HUES6 (cell line): Measurements from ENCODE around the gene G2E3.

Experiments
- H3K27ac ChIP-seq: 2 replicates; pipeline ENCODE4 v1.7.0; 2013; ENCODE audit warnings: low read depth, mild to moderate bottlenecking, low read length, inconsistent platforms
- H3K27me3 ChIP-seq: 2 replicates; pipeline ENCODE4 v1.6.1; 2013; ENCODE audit warnings: low read length; ENCODE audit not compliant: control insufficient read depth, insufficient read depth
- H3K36me3 ChIP-seq: 2 replicates; pipeline ENCODE4 v1.6.1; 2013; ENCODE audit warnings: low read length; ENCODE audit not compliant: control insufficient read depth, insufficient read depth
- H3K4me1 ChIP-seq: 2 replicates; pipeline ENCODE4 v1.6.1; 2013; ENCODE audit warnings: low read length; ENCODE audit not compliant: control insufficient read depth, insufficient read depth
- H3K4me3 ChIP-seq: 2 replicates; pipeline ENCODE4 v1.5.1; 2013; ENCODE audit warnings: low read depth, low read length
- H3K9ac ChIP-seq: one replicate; pipeline ENCODE4 v1.6.1; 2013; ENCODE audit warnings: mild to moderate bottlenecking, low read length
- H3K9me3 ChIP-seq: 2 replicates; pipeline ENCODE4 v1.6.1; 2013; ENCODE audit warnings: low read depth, low read length; ENCODE audit not compliant: control insufficient read depth, insufficient read depth

G2E3 gene

DNA sequence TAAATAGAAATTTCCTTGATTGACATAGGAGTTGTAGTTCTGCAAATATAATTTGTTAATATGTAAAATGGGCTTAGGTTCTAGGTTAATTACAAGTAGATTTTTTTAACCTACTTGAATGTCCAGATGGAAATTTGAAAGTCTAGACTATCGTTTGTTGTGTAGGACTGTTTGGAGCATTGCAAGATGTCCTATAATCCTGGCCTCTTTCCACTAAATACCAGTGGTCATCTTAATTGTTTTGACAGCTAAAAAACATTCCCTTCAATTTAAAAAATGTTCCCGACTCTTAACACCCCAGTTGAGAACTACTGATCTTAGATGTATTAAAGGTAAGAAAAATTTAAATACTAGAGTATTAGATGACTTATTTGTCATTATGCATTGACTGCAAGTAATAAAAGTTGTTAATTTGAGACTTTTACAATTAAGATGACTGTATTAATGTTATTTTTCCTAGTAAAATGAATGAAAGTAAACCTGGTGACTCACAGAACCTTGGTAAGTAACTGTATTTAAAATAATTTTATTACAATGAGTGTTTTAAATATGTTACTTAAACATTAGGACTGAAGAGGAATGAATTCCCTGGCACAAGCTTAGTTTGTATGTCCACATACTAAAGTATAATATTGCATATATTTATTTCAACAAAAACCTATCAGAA, 21.8 kb downstream of the G2E3 start:
- peaks cover 33% of the 10 kb centered on the region for H3K36me3 ChIP-seq
- no peak overlapping the region for H3K27ac ChIP-seq
- no peaks in the 10 kb centered on the region for H3K27me3 ChIP-seq
- H3K9ac ChIP-seq, result no peak overlapping the region
- peaks cover 18% of the 10 kb centered on the region; the same call in 1 of the 2 replicates for H3K9me3 ChIP-seq
- H3K4me1 ChIP-seq, result peaks cover 5% of the 10 kb centered on the region; the same call in 1 of the 2 replicates
- no peak overlapping the region for H3K4me3 ChIP-seq

DNA sequence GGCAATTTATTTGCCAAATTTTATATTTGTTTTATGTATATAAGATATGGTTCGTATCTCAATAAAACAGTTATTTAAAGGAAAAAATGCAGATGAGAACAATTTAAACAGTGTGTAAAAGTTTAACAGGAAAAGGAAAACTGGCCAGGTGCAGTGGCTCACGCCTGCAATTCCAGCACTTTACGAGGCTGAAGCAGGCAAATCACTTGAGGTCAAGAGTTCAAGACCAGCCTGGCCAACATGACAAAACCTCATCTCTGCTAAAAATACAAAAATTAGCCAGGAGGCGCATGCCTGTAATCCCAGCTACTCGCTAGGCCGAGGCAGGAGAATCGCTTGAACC, 22.3 kb downstream of the G2E3 start:
- no peaks in the 10 kb centered on the region for H3K27me3 ChIP-seq
- H3K27ac ChIP-seq, result no peak overlapping the region
- no peak overlapping the region for H3K9ac ChIP-seq
- H3K4me1 ChIP-seq, result peaks cover 5% of the 10 kb centered on the region; the same call in 1 of the 2 replicates
- peaks cover 38% of the 10 kb centered on the region for H3K36me3 ChIP-seq
- H3K4me3 ChIP-seq, result no peak overlapping the region
- H3K9me3 ChIP-seq, result peaks cover 18% of the 10 kb centered on the region; the same call in 1 of the 2 replicates

DNA sequence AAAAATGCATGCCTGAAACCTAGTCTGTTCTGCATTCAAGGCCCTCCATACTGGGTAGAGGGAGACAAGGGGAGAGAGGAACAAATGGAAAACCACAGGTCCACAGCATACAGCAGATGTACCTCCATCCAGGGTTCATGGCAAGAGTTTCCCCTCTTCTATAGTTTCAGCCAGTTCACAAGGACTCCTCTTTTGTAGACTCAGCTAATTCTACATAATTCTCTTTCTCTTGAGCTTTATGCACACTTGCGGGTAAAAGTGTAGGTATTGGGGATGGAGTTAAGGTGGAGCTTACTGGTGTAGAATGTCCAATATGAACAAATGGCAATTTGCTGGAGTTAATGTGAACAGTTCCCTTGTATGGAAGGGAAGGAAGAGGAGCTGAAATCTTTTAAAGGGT, 23.4 kb downstream of the G2E3 start:
- Histone ChIP-seq H3K36me3 (peaks cover 41% of the 10 kb centered on the region), H3K4me3 (no peak overlapping the region), H3K27ac (no peak overlapping the region), H3K9me3 (peaks cover 18% of the 10 kb centered on the region; the same call in 1 of the 2 replicates), H3K27me3 (no peaks in the 10 kb centered on the region), H3K9ac (no peak overlapping the region), H3K4me1 (peaks cover 3% of the 10 kb centered on the region; the same call in 1 of the 2 replicates)

DNA sequence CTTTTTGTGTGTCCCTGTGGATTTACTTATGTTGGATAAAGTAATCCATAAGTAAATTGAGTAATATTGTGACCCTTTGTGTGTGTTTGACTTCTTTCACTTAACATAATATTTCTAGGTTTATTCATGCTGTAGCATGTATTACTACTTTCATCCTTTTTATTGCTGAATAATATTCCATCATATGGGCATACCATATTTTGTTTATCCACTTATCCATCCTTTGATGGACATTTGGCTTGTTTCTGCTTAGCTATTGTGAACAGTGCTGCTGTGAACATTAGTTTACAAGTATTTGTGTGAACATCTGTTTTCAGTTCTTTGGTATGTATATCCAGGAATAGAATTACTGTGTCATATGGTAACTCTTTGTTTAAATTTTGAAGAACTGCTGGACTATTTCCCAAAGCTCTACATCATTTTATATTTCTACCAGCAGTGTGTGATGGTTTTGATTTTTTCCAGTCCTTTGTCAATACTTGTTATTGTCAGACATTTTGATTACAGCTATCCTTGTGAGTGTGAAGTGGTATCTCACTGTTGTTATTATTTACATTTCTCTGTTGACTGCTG, 25.2 kb downstream of the G2E3 start:
- Histone ChIP-seq H3K4me3 (no peak overlapping the region), H3K27ac (no peak overlapping the region), H3K36me3 (peaks cover 55% of the 10 kb centered on the region), H3K9ac (no peak overlapping the region), H3K9me3 (peaks cover 18% of the 10 kb centered on the region; the same call in 1 of the 2 replicates), H3K27me3 (no peaks in the 10 kb centered on the region), H3K4me1 (no peaks in the 10 kb centered on the region)

DNA sequence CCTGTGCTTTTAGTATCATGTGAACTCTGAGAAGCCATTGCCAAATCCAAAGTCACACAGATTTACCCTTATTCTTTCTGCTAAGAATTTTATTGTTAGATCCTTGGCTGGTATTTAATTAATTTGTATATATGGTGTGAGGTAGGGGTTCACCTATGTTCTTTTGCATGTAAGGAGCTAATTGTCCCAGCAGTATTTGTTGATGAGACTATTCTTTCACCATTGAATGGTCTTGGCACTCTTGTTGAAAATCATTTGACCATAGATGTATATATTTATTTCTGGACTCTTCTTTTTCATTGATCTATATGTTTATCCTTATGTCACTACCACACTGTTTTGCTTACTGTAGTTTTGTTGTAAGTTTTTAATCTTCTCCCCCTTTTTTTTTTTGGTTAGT, 26.2 kb downstream of the G2E3 start:
- Histone ChIP-seq H3K9ac (no peak overlapping the region), H3K4me1 (no peaks in the 10 kb centered on the region), H3K4me3 (no peak overlapping the region), H3K9me3 (peaks cover 18% of the 10 kb centered on the region; the same call in 1 of the 2 replicates), H3K27me3 (no peaks in the 10 kb centered on the region), H3K36me3 (peaks cover 66% of the 10 kb centered on the region), H3K27ac (no peak overlapping the region)

DNA sequence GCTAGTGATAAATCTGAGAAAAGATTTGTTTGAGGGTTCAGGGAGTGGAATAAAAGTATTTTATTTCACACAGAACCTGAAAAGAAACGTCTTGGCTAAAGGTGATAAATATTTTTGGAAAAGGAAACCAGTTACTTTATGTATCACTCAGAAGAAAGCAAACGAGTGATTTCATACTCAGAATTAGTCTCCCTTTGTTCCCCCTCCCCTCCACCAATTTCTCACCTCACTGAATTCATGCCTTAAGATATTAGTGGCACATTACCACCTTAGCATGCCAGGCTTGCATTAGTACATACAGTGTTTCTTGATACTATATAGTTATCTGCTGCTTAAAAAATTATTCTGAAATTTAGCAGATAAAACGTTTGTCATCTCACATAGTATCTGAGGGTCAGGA, 28.2 kb downstream of the G2E3 start:
- H3K27me3 ChIP-seq, result no peaks in the 10 kb centered on the region
- peaks cover 18% of the 10 kb centered on the region; the same call in 1 of the 2 replicates for H3K9me3 ChIP-seq
- no peaks in the 10 kb centered on the region for H3K4me1 ChIP-seq
- H3K36me3 ChIP-seq, result peaks cover 76% of the 10 kb centered on the region
- no peak overlapping the region for H3K9ac ChIP-seq
- no peak overlapping the region for H3K4me3 ChIP-seq
- no peak overlapping the region for H3K27ac ChIP-seq

DNA sequence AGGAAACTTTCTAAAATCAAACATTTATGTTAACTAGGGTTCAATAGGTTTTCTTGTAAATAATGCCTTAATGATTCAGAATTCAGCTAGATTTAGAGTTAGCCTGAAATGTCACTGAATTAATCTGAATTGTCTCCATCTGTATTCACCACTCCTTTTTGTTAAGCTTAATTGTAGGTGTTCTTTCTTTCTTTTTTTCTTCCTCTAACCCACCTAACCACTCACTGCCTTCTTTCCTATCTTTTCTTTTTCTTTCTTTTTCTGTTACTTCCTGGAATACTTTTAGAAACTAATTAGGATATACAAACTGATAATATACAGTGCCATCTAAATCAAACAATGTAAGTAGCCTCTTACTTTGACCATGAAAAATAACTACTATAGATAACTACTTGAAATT, 29.9 kb downstream of the G2E3 start:
- no peak overlapping the region for H3K27ac ChIP-seq
- H3K4me3 ChIP-seq, result no peak overlapping the region
- peaks cover 7% of the 10 kb centered on the region; the same call in 1 of the 2 replicates for H3K9me3 ChIP-seq
- H3K36me3 ChIP-seq, result peaks cover 76% of the 10 kb centered on the region
- no peaks in the 10 kb centered on the region for H3K4me1 ChIP-seq
- H3K9ac ChIP-seq, result no peak overlapping the region
- no peaks in the 10 kb centered on the region for H3K27me3 ChIP-seq

DNA sequence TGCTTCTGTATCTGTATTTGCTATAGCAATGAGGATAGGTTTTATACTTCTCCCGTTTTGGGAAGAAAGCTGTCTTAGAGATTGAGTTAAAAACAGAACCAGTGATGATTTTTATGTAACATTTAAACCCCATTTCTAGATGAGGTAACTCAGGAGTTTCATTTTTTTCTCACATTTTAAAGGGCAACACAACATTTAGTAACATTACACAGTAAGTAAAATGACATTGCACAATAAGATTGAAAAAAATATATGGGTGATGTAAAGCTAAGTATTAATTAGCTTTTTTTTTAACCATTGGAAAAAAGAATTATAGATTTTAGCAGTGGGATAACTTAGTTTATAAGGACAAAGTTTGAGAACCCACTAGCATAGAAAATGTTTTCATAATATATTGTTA, 38.0 kb downstream of the G2E3 start:
- H3K4me1 ChIP-seq, result no peaks in the 10 kb centered on the region
- peaks cover 82% of the 10 kb centered on the region for H3K36me3 ChIP-seq
- no peak overlapping the region for H3K27ac ChIP-seq
- H3K9me3 ChIP-seq, result no peaks in the 10 kb centered on the region
- H3K4me3 ChIP-seq, result no peak overlapping the region
- H3K9ac ChIP-seq, result no peak overlapping the region
- no peaks in the 10 kb centered on the region for H3K27me3 ChIP-seq

DNA sequence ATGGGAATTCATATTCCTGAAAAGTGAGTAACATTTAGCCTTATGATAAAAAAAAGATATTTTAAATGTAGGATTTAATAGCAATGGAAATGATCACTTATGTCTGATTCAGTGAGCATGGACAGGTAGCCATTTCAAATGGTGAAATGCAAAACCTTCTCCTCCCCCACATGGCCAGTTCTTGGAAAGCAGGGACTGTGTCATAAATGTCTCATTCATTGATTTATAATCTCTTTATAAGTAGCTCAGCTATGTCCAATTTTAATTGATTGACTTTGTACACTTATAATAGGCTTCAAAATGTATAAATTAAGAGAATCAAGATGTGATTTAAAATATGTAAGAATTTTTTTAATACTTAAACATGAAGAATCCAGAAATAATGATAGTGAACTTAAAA, 38.5 kb downstream of the G2E3 start:
- H3K27me3 ChIP-seq, result no peaks in the 10 kb centered on the region
- peaks cover 83% of the 10 kb centered on the region for H3K36me3 ChIP-seq
- H3K27ac ChIP-seq, result no peak overlapping the region
- no peak overlapping the region for H3K9ac ChIP-seq
- H3K9me3 ChIP-seq, result no peaks in the 10 kb centered on the region
- no peaks in the 10 kb centered on the region for H3K4me1 ChIP-seq
- H3K4me3 ChIP-seq, result no peak overlapping the region

DNA sequence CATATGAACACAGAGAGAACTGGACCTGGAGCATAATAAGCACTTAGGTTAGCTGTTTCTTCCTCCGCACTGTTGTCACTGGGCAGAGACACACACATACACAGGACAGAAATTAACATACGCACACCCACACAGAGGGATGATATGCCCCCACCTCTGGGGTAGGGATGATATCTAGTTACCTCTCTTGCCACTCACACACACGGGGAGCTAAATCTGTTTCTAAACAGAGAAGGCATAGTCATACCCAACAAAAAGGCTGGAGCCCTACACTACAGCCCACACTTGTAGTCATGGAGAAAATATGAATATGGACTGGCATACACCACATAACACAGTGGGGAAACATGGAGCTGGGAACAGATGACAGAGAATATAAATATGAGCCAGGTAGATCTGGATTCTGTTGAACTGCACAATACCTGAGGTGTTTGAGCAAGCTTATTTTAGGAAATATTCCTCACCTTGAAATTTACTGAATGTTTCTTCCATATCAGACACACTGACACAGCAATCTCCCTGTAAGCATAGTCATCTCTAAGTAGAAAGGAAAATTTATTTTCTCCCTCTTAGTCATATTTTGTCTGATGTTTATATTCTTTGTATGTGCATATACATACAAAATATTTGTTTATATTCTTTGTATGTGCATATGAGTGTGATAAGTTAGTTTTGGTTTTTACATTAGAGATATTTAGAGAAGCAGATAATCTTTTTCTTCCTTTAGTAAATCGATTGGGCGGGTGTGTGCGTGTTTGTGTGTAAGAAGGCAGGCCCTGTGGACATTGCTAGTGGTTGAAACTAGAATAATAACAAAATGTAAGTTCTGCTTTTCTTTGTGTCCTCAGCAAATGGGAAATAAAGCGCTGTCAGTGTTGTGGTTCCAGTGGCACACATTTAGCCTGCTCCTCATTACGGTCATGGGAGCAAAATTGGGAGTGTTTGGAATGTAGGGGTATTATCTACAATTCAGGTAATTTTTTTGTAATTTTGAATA, 42.3 kb downstream of the G2E3 start:
- Histone ChIP-seq H3K27ac (no peak overlapping the region), H3K27me3 (no peaks in the 10 kb centered on the region), H3K36me3 (peaks cover 98% of the 10 kb centered on the region), H3K4me1 (no peaks in the 10 kb centered on the region), H3K9ac (no peak overlapping the region), H3K9me3 (no peaks in the 10 kb centered on the region), H3K4me3 (no peak overlapping the region)

DNA sequence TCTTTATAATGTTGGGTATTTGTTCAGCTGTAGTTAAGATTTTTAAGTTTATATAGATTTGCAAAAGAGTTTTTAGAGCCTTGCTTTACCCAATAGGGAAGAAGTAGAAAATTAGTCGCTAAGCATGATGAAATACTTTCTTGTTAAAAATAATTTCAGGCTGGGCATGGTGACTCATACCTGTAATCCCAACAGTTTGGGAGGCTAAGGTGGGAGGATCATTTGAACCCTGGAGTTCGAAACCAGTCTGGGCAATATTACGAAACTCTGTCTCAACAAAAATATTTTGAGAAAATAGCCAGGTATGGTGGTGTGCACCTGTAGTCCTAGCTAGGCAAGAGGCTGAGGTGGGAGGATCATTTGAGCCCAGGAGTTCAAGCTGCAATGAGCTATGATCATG, 44.4 kb downstream of the G2E3 start:
- H3K27me3 ChIP-seq, result no peaks in the 10 kb centered on the region

More for the DNA sequence above, 44.4 kb downstream of the G2E3 start:
- H3K9me3 ChIP-seq, result no peaks in the 10 kb centered on the region
- no peak overlapping the region for H3K27ac ChIP-seq
- H3K4me3 ChIP-seq, result no peak overlapping the region
- H3K4me1 ChIP-seq, result no peaks in the 10 kb centered on the region
- peaks cover 98% of the 10 kb centered on the region for H3K36me3 ChIP-seq
- H3K9ac ChIP-seq, result no peak overlapping the region
